GM23338 (cell line): Measurements from ENCODE around the gene ACO1. TPM values are rescaled to one million over a fixed set of nuclear protein-coding genes. Genes with fewer than 3 reads are reported as not detected.

Experiments
- ATAC-seq: fragments of 200-7000 bp; cut with Tn5 transposase; 3 replicates; pipeline ENCODE4 v1.9.1; 2020
- DNase-seq: peaks from one replicate; pipeline ENCODE4 v3.0.0-alpha.2; 2015; ENCODE audit warnings: low spot score
- H2AFZ ChIP-seq: fragments of 200-600 bp; sonication (generic); 2 replicates; pipeline ENCODE4 v1.8.0; 2016; ENCODE audit warnings: antibody characterized with exemption, mild to moderate bottlenecking, moderate library complexity
- H3F3A ChIP-seq: fragments of 200-600 bp; sonication (generic); replicated peaks from 2 replicates; pipeline ENCODE4 v1.8.0; 2017; ENCODE audit warnings: antibody characterized with exemption, mixed run types, low read depth
- H3K27ac ChIP-seq: fragments of 200-600 bp; sonication (generic); 2 replicates; pipeline ENCODE4 v1.6.1; 2016; ENCODE audit warnings: low read depth
- H3K27me3 ChIP-seq: fragments of 200-600 bp; sonication (generic); 2 replicates; pipeline ENCODE4 v1.8.0; 2016; ENCODE audit warnings: mild to moderate bottlenecking, mixed run types, moderate library complexity; ENCODE audit not compliant: insufficient read depth
- H3K36me3 ChIP-seq: fragments of 200-600 bp; sonication (generic); 2 replicates; pipeline ENCODE4 v1.8.0; 2016; ENCODE audit warnings: mild to moderate bottlenecking; ENCODE audit not compliant: insufficient read depth
- H3K4me1 ChIP-seq: fragments of 200-600 bp; sonication (generic); 2 replicates; pipeline ENCODE4 v1.8.0; 2016; ENCODE audit warnings: mild to moderate bottlenecking, moderate library complexity; ENCODE audit not compliant: insufficient read depth
- H3K4me2 ChIP-seq: fragments of 200-600 bp; sonication (generic); 2 replicates; pipeline ENCODE4 v1.7.1; 2017; ENCODE audit warnings: mixed run types
- H3K4me3 ChIP-seq: fragments of 200-600 bp; sonication (generic); 2 replicates; pipeline ENCODE4 v1.6.1; 2016; ENCODE audit warnings: mixed run types
- H3K79me2 ChIP-seq: fragments of 200-600 bp; sonication (generic); replicated peaks from 2 replicates; pipeline ENCODE4 v1.8.0; 2017; ENCODE audit warnings: mild to moderate bottlenecking; ENCODE audit not compliant: insufficient read depth
- H3K9me2 ChIP-seq: fragments of 200-600 bp; sonication (generic); 2 replicates; pipeline ENCODE4 v1.8.0; 2017; ENCODE audit not compliant: insufficient read depth
- H4K20me1 ChIP-seq: fragments of 200-600 bp; sonication (generic); replicated peaks from 2 replicates; pipeline ENCODE4 v1.8.0; 2017; ENCODE audit warnings: mild to moderate bottlenecking; ENCODE audit not compliant: insufficient read depth
- H3K27ac Mint-ChIP-seq: 2 replicates; pipeline ENCODE4 v1.8.0; 2020; ENCODE audit warnings: inconsistent platforms, mild to moderate bottlenecking, moderate library complexity, mixed read lengths
- H3K27me3 Mint-ChIP-seq: 3 replicates; pipeline ENCODE4 v1.8.0; 2022; ENCODE audit warnings: low read depth, mild to moderate bottlenecking, moderate library complexity, mixed read lengths, inconsistent platforms; ENCODE audit not compliant: insufficient read depth, poor library complexity
- H3K36me3 Mint-ChIP-seq: 3 replicates; pipeline ENCODE4 v1.8.0; 2021; ENCODE audit warnings: low read depth, mild to moderate bottlenecking, inconsistent platforms, moderate library complexity, mixed read lengths
- H3K4me1 Mint-ChIP-seq: 3 replicates; pipeline ENCODE4 v1.8.0; 2020; ENCODE audit warnings: mild to moderate bottlenecking, inconsistent platforms, mixed read lengths
- H3K4me3 Mint-ChIP-seq: 3 replicates; pipeline ENCODE4 v1.8.0; 2021; ENCODE audit warnings: moderate library complexity, mild to moderate bottlenecking, inconsistent platforms, mixed read lengths
- H3K9me3 Mint-ChIP-seq: 3 replicates; pipeline ENCODE4 v1.8.0; 2020; ENCODE audit warnings: moderate library complexity, mild to moderate bottlenecking, inconsistent platforms, mixed read lengths
- CREB1 ChIP-seq: fragments of 250-450 bp; sonication (Bioruptor Pico); IDR thresholded peaks from 2 replicates; pipeline ENCODE4 v1.5.0; 2020; ENCODE audit warnings: low read depth, mild to moderate bottlenecking, moderate library complexity
- EZH2 ChIP-seq: fragments of 200-600 bp; sonication (generic); IDR thresholded peaks from one replicate; pipeline ENCODE4 v1.8.0; 2017; ENCODE audit warnings: antibody characterized with exemption, mild to moderate bottlenecking, low read depth; ENCODE audit not compliant: unreplicated experiment
- EZH2phosphoT487 ChIP-seq: fragments of 200-600 bp; sonication (generic); IDR thresholded peaks from one replicate; pipeline ENCODE4 v1.8.1; 2018; ENCODE audit warnings: antibody characterized with exemption; ENCODE audit not compliant: unreplicated experiment
- JUNB ChIP-seq: IDR thresholded peaks from one replicate; pipeline ENCODE4 v1.6.1; 2016; ENCODE audit warnings: antibody characterized with exemption; ENCODE audit not compliant: unreplicated experiment
- NANOG ChIP-seq: IDR thresholded peaks from 2 replicates; pipeline ENCODE4 v1.6.1; 2016; ENCODE audit warnings: antibody characterized with exemption, borderline replicate concordance
- POLR2AphosphoS5 ChIP-seq: IDR thresholded peaks from 2 replicates; pipeline ENCODE4 v1.6.1; 2016; ENCODE audit warnings: antibody characterized with exemption, low read depth
- STAT1 ChIP-seq: IDR thresholded peaks from one replicate; pipeline ENCODE4 v1.6.1; 2016; ENCODE audit warnings: antibody characterized with exemption; ENCODE audit not compliant: unreplicated experiment
- ZNF114 ChIP-seq: fragments of 250-450 bp; sonication (Bioruptor Pico); IDR thresholded peaks from 2 replicates; pipeline ENCODE4 v1.5.0; 2020; ENCODE audit warnings: mild to moderate bottlenecking, moderate library complexity
- ZNF331 ChIP-seq: fragments of 250-450 bp; sonication (Bioruptor Pico); IDR thresholded peaks from 2 replicates; pipeline ENCODE4 v1.5.0; 2020; ENCODE audit warnings: low read depth, mild to moderate bottlenecking, moderate library complexity
- polyA plus RNA-seq: library from polyadenylated mRNA; unstranded; fragments of >200 nt; fragmentation: Nextera tagmentation; extraction: Ambion mirVana; gene quantifications from 2 replicates; pipeline ENCODE4 v1.2.1, GENCODE V29; 2016
- total RNA-seq: library from RNA; depleted of rRNA; stranded (reverse); fragments of >200 nt; shearing (Covaris generic); gene quantifications from 2 replicates; pipeline ENCODE4 v1.2.3, GENCODE V29; 2014
- TF ChIP-seq, protein P1 (sequence below): IDR thresholded peaks from 2 replicates; pipeline ENCODE4 v1.6.1; 2016; ENCODE audit warnings: antibody characterized with exemption
- TF ChIP-seq, protein P2 (sequence below), 2 experiments: fragments of 200-600 bp in 1 of 2; sonication (generic) in 1 of 2; conservative IDR thresholded peaks; 2 replicates each; pipeline versions ENCODE4 v1.5.1 to v1.6.1; 2016 to 2017; ENCODE audit warnings: antibody characterized with exemption in 2 of 2, low read depth in 2 of 2, mild to moderate bottlenecking in 2 of 2, moderate library complexity in 1 of 2
- TF ChIP-seq, protein P3 (sequence below): IDR thresholded peaks from one replicate; pipeline ENCODE4 v1.6.1; 2018; ENCODE audit warnings: antibody characterized with exemption; ENCODE audit not compliant: unreplicated experiment
- TF ChIP-seq, protein P4 (sequence below): fragments of 250-450 bp; sonication (Bioruptor Pico); IDR thresholded peaks from 2 replicates; pipeline ENCODE4 v1.5.0; 2020; ENCODE audit warnings: mild to moderate bottlenecking, moderate library complexity

Gene ACO1
- total and polyA plus RNA-seq, 2 experiments from 2014 or later = 16.6 to 41.0 TPM

DNA sequence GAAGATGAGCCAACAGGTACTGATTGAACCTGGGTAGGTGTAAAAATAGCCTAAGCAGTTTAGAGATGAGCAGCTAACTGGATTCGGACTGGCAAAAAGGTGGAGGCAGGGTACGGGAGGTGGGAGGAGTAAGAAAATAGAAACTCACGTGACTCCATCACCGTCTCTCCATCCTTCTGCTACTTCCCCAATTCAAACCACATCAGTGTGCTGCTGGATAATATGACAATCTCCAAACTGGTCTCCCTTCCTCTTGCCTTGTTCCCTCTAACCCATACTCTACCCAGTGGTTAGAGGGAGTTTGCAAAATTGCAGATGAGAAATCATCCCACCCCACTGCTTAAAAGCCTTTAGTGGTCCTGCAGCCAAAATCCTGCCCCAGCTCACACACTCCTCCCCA, 98.9 kb downstream of the ACO1 start:
- Histone ChIP-seq H3K4me2 (no peak overlapping the region), H3K27me3 (no peaks in the 10 kb centered on the region), H3K9me2 (no peaks in the 10 kb centered on the region), H3K36me3 (peaks cover 20% of the 10 kb centered on the region), H2AFZ (no peak overlapping the region), H4K20me1 (no peaks in the 10 kb centered on the region), H3K27ac (no peak overlapping the region), H3K79me2 (no peaks in the 10 kb centered on the region), H3K4me3 (no peak overlapping the region), H3K4me1 (no peaks in the 10 kb centered on the region), H3F3A (no peaks in the 10 kb centered on the region)
- DNase-seq = no peak
- Mint-ChIP-seq H3K27me3 (peaks cover 3% of the 10 kb centered on the region), H3K27ac (no peak overlapping the region), H3K36me3 (peaks cover 34% of the 10 kb centered on the region), H3K4me1 (no peaks in the 10 kb centered on the region), H3K4me3 (no peak overlapping the region), H3K9me3 (no peaks in the 10 kb centered on the region; the same call in 2 of the 3 replicates)
- TF ChIP-seq, protein P1, sequence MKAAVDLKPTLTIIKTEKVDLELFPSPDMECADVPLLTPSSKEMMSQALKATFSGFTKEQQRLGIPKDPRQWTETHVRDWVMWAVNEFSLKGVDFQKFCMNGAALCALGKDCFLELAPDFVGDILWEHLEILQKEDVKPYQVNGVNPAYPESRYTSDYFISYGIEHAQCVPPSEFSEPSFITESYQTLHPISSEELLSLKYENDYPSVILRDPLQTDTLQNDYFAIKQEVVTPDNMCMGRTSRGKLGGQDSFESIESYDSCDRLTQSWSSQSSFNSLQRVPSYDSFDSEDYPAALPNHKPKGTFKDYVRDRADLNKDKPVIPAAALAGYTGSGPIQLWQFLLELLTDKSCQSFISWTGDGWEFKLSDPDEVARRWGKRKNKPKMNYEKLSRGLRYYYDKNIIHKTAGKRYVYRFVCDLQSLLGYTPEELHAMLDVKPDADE = no peak
- TF ChIP-seq JUNB (no peak), NANOG (no peak), ZNF114 (CRISPR knock-in tag) (no peak), ZNF331 (CRISPR knock-in tag) (no peak), POLR2AphosphoS5 (no peak), EZH2phosphoT487 (no peak), STAT1 (no peak), EZH2 (no peak), CREB1 (CRISPR knock-in tag) (no peak)
- TF ChIP-seq, protein P2, sequence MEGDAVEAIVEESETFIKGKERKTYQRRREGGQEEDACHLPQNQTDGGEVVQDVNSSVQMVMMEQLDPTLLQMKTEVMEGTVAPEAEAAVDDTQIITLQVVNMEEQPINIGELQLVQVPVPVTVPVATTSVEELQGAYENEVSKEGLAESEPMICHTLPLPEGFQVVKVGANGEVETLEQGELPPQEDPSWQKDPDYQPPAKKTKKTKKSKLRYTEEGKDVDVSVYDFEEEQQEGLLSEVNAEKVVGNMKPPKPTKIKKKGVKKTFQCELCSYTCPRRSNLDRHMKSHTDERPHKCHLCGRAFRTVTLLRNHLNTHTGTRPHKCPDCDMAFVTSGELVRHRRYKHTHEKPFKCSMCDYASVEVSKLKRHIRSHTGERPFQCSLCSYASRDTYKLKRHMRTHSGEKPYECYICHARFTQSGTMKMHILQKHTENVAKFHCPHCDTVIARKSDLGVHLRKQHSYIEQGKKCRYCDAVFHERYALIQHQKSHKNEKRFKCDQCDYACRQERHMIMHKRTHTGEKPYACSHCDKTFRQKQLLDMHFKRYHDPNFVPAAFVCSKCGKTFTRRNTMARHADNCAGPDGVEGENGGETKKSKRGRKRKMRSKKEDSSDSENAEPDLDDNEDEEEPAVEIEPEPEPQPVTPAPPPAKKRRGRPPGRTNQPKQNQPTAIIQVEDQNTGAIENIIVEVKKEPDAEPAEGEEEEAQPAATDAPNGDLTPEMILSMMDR (conservative IDR thresholded peaks at IDR 0.05; ENCODE audit: low read depth in 2 of 2) = no peak
- TF ChIP-seq, protein P3, sequence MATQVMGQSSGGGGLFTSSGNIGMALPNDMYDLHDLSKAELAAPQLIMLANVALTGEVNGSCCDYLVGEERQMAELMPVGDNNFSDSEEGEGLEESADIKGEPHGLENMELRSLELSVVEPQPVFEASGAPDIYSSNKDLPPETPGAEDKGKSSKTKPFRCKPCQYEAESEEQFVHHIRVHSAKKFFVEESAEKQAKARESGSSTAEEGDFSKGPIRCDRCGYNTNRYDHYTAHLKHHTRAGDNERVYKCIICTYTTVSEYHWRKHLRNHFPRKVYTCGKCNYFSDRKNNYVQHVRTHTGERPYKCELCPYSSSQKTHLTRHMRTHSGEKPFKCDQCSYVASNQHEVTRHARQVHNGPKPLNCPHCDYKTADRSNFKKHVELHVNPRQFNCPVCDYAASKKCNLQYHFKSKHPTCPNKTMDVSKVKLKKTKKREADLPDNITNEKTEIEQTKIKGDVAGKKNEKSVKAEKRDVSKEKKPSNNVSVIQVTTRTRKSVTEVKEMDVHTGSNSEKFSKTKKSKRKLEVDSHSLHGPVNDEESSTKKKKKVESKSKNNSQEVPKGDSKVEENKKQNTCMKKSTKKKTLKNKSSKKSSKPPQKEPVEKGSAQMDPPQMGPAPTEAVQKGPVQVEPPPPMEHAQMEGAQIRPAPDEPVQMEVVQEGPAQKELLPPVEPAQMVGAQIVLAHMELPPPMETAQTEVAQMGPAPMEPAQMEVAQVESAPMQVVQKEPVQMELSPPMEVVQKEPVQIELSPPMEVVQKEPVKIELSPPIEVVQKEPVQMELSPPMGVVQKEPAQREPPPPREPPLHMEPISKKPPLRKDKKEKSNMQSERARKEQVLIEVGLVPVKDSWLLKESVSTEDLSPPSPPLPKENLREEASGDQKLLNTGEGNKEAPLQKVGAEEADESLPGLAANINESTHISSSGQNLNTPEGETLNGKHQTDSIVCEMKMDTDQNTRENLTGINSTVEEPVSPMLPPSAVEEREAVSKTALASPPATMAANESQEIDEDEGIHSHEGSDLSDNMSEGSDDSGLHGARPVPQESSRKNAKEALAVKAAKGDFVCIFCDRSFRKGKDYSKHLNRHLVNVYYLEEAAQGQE = no peak
- TF ChIP-seq, protein P4, sequence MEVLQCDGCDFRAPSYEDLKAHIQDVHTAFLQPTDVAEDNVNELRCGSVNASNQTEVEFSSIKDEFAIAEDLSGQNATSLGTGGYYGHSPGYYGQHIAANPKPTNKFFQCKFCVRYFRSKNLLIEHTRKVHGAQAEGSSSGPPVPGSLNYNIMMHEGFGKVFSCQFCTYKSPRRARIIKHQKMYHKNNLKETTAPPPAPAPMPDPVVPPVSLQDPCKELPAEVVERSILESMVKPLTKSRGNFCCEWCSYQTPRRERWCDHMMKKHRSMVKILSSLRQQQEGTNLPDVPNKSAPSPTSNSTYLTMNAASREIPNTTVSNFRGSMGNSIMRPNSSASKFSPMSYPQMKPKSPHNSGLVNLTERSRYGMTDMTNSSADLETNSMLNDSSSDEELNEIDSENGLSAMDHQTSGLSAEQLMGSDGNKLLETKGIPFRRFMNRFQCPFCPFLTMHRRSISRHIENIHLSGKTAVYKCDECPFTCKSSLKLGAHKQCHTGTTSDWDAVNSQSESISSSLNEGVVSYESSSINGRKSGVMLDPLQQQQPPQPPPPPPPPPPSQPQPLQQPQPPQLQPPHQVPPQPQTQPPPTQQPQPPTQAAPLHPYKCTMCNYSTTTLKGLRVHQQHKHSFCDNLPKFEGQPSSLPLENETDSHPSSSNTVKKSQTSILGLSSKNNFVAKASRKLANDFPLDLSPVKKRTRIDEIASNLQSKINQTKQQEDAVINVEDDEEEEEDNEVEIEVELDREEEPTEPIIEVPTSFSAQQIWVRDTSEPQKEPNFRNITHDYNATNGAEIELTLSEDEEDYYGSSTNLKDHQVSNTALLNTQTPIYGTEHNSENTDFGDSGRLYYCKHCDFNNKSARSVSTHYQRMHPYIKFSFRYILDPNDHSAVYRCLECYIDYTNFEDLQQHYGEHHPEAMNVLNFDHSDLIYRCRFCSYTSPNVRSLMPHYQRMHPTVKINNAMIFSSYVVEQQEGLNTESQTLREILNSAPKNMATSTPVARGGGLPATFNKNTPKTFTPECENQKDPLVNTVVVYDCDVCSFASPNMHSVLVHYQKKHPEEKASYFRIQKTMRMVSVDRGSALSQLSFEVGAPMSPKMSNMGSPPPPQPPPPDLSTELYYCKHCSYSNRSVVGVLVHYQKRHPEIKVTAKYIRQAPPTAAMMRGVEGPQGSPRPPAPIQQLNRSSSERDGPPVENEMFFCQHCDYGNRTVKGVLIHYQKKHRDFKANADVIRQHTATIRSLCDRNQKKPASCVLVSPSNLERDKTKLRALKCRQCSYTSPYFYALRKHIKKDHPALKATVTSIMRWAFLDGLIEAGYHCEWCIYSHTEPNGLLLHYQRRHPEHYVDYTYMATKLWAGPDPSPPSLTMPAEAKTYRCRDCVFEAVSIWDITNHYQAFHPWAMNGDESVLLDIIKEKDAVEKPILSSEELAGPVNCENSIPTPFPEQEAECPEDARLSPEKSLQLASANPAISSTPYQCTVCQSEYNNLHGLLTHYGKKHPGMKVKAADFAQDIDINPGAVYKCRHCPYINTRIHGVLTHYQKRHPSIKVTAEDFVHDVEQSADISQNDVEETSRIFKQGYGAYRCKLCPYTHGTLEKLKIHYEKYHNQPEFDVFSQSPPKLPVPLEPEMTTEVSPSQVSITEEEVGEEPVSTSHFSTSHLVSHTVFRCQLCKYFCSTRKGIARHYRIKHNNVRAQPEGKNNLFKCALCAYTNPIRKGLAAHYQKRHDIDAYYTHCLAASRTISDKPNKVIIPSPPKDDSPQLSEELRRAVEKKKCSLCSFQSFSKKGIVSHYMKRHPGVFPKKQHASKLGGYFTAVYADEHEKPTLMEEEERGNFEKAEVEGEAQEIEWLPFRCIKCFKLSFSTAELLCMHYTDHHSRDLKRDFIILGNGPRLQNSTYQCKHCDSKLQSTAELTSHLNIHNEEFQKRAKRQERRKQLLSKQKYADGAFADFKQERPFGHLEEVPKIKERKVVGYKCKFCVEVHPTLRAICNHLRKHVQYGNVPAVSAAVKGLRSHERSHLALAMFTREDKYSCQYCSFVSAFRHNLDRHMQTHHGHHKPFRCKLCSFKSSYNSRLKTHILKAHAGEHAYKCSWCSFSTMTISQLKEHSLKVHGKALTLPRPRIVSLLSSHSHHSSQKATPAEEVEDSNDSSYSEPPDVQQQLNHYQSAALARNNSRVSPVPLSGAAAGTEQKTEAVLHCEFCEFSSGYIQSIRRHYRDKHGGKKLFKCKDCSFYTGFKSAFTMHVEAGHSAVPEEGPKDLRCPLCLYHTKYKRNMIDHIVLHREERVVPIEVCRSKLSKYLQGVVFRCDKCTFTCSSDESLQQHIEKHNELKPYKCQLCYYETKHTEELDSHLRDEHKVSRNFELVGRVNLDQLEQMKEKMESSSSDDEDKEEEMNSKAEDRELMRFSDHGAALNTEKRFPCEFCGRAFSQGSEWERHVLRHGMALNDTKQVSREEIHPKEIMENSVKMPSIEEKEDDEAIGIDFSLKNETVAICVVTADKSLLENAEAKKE (CRISPR knock-in tag) = no peak
- no peak for ATAC-seq
